Spinal cord (tissue), 10 donors: ENCODE measurements around the gene ACR. TPM values are rescaled to one million over a fixed set of nuclear protein-coding genes. Genes with fewer than 3 reads are reported as not detected.
A peak's percentile ranks its signal among the peaks of the same experiment; 100 is the strongest.

Source experiments
- DNase-seq, 6 donors: peaks; one replicate each; pipeline versions ENCODE4 v3.0.0 to v3.0.0-alpha.2; 2013 to 2015; ENCODE audit warnings: low spot score in 6 of 6, low read depth in 4 of 6
- H3K27ac ChIP-seq: one replicate; pipeline ENCODE4 v1.5.1; 2013; ENCODE audit warnings: low read depth, low read length, control low read depth
- H3K27me3 ChIP-seq: one replicate; pipeline ENCODE4 v1.6.1; 2013; ENCODE audit warnings: low read length; ENCODE audit not compliant: control insufficient read depth, insufficient read depth
- H3K36me3 ChIP-seq: one replicate; pipeline ENCODE4 v1.6.1; 2013; ENCODE audit warnings: low read length; ENCODE audit not compliant: control insufficient read depth, insufficient read depth
- H3K4me1 ChIP-seq: one replicate; pipeline ENCODE4 v1.6.1; 2013; ENCODE audit warnings: low read length; ENCODE audit not compliant: control insufficient read depth, insufficient read depth
- H3K4me3 ChIP-seq: one replicate; pipeline ENCODE4 v1.5.1; 2013; ENCODE audit warnings: low read depth, low read length, control low read depth
- H3K9me3 ChIP-seq: one replicate; pipeline ENCODE4 v1.6.1; 2013; ENCODE audit warnings: low read length; ENCODE audit not compliant: control insufficient read depth, insufficient read depth
- WGBS: methylation state at CpG from one replicate; pipeline ENCODE4 v1.1.5; 2013; ENCODE audit warnings: missing lambda C conversion rate; ENCODE audit not compliant: insufficient coverage; 5-methylcytosine and 5-hydroxymethylcytosine counted together
- polyA plus RNA-seq, 2 donors: library from polyadenylated mRNA; unstranded; fragments of 120-200 nt; gene quantifications; one replicate each; pipeline ENCODE4 v1.2.1, GENCODE V29; 2013; ENCODE audit not compliant: insufficient read length in 2 of 2
- total RNA-seq, 2 donors: library from RNA; depleted of rRNA in 1 of 2; stranded (reverse); fragments of 120-200 nt in 1 of 2; fragments of >200 nt in 1 of 2; gene quantifications; one replicate each; pipeline versions ENCODE4 v1.2.3 to v1.2.4, GENCODE V29; 2013 to 2014
- donor health status: healthy.

ACR gene
- total and polyA plus RNA-seq, 4 donors = 0.17 to 0.98 (median 0.70) TPM; not detected in 1

- Histone ChIP-seq H3K27ac (no peak overlapping the region), H3K4me1 (peaks cover 36% of the 10 kb centered on the region), H3K9me3 (no peaks in the 10 kb centered on the region), H3K36me3 (peaks cover 49% of the 10 kb centered on the region), H3K4me3 (peak overlapping the region; percentile 49), H3K27me3 (no peaks in the 10 kb centered on the region)
- 5% methylated on average over 37 of the region's 58 CpGs for WGBS
- DNase-seq = peak in 2 of 6 donors; percentile 63 to 66
Measured at GRCh38 chr22:50696799-50697561, 41.0 kb upstream of the ACR start.

GRCh38 chr22:50697667-50698506, 40.1 kb upstream of the ACR start:
- H3K27ac ChIP-seq = no peak overlapping the region
- H3K9me3 ChIP-seq = no peaks in the 10 kb centered on the region
- WGBS = 11% methylated on average over 46 of the region's 54 CpGs
- peaks cover 36% of the 10 kb centered on the region for H3K4me1 ChIP-seq
- peak overlapping the region; percentile 49 for H3K4me3 ChIP-seq
- H3K27me3 ChIP-seq = no peaks in the 10 kb centered on the region
- H3K36me3 ChIP-seq = peaks cover 59% of the 10 kb centered on the region
- DNase-seq = peak in 1 of 6 donors; percentile 8

DNA sequence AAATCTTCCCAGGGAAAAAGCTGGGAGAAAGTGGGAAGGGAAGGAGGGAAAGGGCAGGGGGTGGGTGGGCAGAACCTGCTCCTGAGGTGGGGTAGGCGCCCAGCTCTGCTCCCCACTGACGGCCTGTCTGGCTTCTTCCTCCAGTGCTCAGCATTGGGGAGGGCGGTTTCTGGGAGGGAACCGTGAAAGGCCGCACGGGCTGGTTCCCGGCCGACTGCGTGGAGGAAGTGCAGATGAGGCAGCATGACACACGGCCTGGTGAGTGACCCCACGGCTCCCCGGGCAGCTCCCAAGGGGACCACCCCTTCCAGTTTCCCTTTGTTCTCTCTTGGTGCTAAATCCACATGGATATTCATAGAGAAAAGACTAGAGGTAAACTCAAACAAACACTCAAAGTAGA, 39.5 kb upstream of the ACR start:
- Histone ChIP-seq H3K4me3 (no peak overlapping the region), H3K4me1 (peaks cover 36% of the 10 kb centered on the region), H3K9me3 (no peaks in the 10 kb centered on the region), H3K27ac (no peak overlapping the region), H3K36me3 (peaks cover 65% of the 10 kb centered on the region), H3K27me3 (no peaks in the 10 kb centered on the region)
- no peak for DNase-seq
- 79% methylated on average over 2 of the region's 12 CpGs for WGBS

DNA sequence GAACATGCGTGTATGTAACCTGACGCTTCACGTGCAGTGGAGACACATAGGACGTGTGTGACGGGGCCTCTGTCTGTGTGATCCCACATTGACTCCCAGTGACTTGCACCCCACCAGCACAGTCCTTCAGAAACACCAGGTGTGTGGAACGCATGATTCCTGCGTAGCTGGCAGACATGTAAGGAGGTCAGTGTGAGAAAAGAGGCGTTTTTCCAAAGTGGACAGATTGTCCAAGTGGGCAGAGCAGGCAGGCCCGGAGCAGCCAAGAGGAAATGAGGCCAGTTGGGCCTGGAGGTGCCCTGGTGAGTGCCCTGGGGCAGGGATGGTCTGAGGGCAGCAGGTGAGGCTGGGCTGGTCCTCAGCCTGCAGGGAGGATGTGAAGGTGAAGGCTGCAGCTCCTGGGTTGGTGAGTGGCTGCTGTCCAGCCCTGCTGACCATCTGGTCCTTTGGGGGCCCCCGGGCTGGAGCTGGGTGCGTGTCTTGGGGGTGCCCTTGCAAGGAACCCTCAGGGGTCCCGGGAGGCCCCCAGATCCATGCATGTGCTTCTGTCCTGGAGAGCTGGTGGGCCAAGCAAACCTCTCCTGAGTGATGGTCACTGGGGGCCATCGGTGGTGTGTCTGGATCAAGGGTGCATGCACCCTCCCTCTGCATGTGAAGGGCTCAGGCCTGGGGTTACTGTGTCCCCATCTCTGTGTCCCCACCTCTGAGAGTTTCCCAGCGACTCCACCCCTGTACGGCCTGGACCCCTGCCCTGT, 38.8 kb upstream of the ACR start:
- no peak for DNase-seq
- H3K27ac ChIP-seq = no peak overlapping the region
- H3K4me1 ChIP-seq = peaks cover 36% of the 10 kb centered on the region
- no peaks in the 10 kb centered on the region for H3K9me3 ChIP-seq
- no peaks in the 10 kb centered on the region for H3K27me3 ChIP-seq
- peaks cover 71% of the 10 kb centered on the region for H3K36me3 ChIP-seq
- 89% methylated on average over 11 of the region's 15 CpGs for whole genome bisulfite sequencing
- H3K4me3 ChIP-seq = no peak overlapping the region

GRCh38 chr22:50699756-50700386, 38.1 kb upstream of the ACR start:
- DNase-seq = no peak
- peaks cover 75% of the 10 kb centered on the region for H3K36me3 ChIP-seq
- peaks cover 43% of the 10 kb centered on the region for H3K4me1 ChIP-seq
- no peaks in the 10 kb centered on the region for H3K27me3 ChIP-seq
- no peak overlapping the region for H3K27ac ChIP-seq
- WGBS = 67% methylated on average over 14 of the region's 15 CpGs
- no peak overlapping the region for H3K4me3 ChIP-seq
- no peaks in the 10 kb centered on the region for H3K9me3 ChIP-seq

- peaks cover 75% of the 10 kb centered on the region for H3K36me3 ChIP-seq
- H3K9me3 ChIP-seq = no peaks in the 10 kb centered on the region
- WGBS = 93% methylated on average over 19 of the region's 19 CpGs
- H3K4me3 ChIP-seq = no peak overlapping the region
- no peaks in the 10 kb centered on the region for H3K27me3 ChIP-seq
- H3K4me1 ChIP-seq = peaks cover 50% of the 10 kb centered on the region
- no peak for DNase-seq
- no peak overlapping the region for H3K27ac ChIP-seq
Measured at GRCh38 chr22:50700387-50701075, 37.5 kb upstream of the ACR start.

- Histone ChIP-seq H3K4me3 (no peak overlapping the region), H3K27ac (no peak overlapping the region), H3K4me1 (peaks cover 54% of the 10 kb centered on the region), H3K9me3 (no peaks in the 10 kb centered on the region), H3K36me3 (peaks cover 78% of the 10 kb centered on the region), H3K27me3 (no peaks in the 10 kb centered on the region)
- no peak for DNase-seq
- WGBS = 89% methylated on average over 2 of the region's 7 CpGs
Measured at GRCh38 chr22:50701076-50701419, 37.0 kb upstream of the ACR start.

- WGBS = 91% methylated on average over 11 of the region's 11 CpGs
- no peak for DNase-seq
- Histone ChIP-seq H3K27ac (no peak overlapping the region), H3K4me1 (peaks cover 56% of the 10 kb centered on the region), H3K4me3 (no peak overlapping the region), H3K36me3 (peaks cover 81% of the 10 kb centered on the region), H3K9me3 (no peaks in the 10 kb centered on the region), H3K27me3 (no peaks in the 10 kb centered on the region)
Measured at GRCh38 chr22:50701428-50702154, 36.4 kb upstream of the ACR start.
